Activated CD4-positive, alpha-beta memory T cell treated with anti-CD3 and anti-CD28 coated beads, Interleukin-2, amount 10 ng/mL, durations not matched to agents 7 days and 5 days (primary cell): ENCODE measurements around the gene KLF3. TPM values are rescaled to one million over a fixed set of nuclear protein-coding genes. Genes with fewer than 3 reads are reported as not detected.
A peak's percentile ranks its signal among the peaks of the same experiment; 100 is the strongest.
"Not testable (repeated sequence)": the region's sequence is repeated elsewhere in the genome, so short reads cannot be mapped to it uniquely, and the experiment has no call there.

ENCODE experiments used
- CTCF ChIA-PET: fragments of 350-600 bp; sonication (Branson Sonifier 250); formaldehyde crosslinking; loops from one replicate; lab custom pipeline; 2021; ENCODE audit warnings: antibody characterized with exemption, inconsistent platforms; lab: Charles Lee
- POLR2A ChIA-PET: fragments of 350-600 bp; sonication (Branson Sonifier 250); formaldehyde crosslinking; loops from one replicate; lab custom pipeline; 2021; ENCODE audit warnings: antibody characterized with exemption; lab: Charles Lee
- DNase-seq: peaks from one replicate; pipeline ENCODE4 v3.0.0-alpha.2; 2020
- H3K27ac Mint-ChIP-seq: one replicate; pipeline ENCODE4 v1.8.0; 2021; ENCODE audit warnings: mild to moderate bottlenecking, mixed read lengths
- H3K27me3 Mint-ChIP-seq: one replicate; pipeline ENCODE4 v1.8.0; 2021; ENCODE audit warnings: mixed read lengths
- H3K36me3 Mint-ChIP-seq: one replicate; pipeline ENCODE4 v1.8.0; 2021; ENCODE audit warnings: low read depth, mixed read lengths
- H3K4me1 Mint-ChIP-seq: one replicate; pipeline ENCODE4 v1.8.0; 2021; ENCODE audit warnings: mixed read lengths
- H3K4me3 Mint-ChIP-seq: one replicate; pipeline ENCODE4 v1.8.0; 2021; ENCODE audit warnings: mild to moderate bottlenecking, mixed read lengths
- H3K9me3 Mint-ChIP-seq: one replicate; pipeline ENCODE4 v1.8.0; 2021; ENCODE audit warnings: mixed read lengths
- total RNA-seq, 2 experiments: library from RNA; stranded (reverse); gene quantifications; one replicate each; pipeline ENCODE4 v1.2.3, GENCODE V29; 2021

KLF3 gene
- total RNA-seq, 2 experiments from 2014 or later, result 21.9 to 22.1 TPM

DNA sequence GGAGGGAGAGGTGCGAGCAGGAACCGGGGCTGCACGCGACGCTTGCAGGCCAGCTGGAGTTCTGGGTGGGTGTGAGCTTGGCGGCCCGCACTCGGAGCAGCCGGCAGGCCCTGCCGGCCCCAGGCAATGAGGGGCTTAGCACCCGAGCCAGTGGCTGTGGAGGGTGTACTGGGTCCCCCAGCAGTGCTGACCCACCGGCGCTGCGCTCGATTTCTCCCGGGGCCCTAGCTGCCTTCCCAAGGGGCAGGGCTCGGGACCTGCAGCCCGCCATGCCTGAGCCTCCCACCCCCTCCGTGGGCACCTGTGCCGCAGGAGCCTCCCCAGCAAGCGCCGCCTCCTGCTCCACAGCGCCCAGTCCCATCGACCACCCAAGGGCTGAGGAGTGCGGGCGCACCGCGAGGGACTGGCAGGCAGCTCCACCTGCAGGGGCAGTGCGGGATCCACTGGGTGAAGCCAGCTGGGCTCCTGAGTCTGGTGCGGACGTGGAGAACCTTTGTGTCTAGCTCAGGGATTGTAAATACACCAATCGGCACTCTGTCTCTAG, 37.0 kb upstream of the KLF3 start:
- H3K9me3 Mint-ChIP-seq, H3K27ac Mint-ChIP-seq, H3K4me3 Mint-ChIP-seq, H3K4me1 Mint-ChIP-seq, POLR2A ChIA-PET, H3K36me3 Mint-ChIP-seq, H3K27me3 Mint-ChIP-seq, DNase-seq, CTCF ChIA-PET: not testable (repeated sequence)

DNA sequence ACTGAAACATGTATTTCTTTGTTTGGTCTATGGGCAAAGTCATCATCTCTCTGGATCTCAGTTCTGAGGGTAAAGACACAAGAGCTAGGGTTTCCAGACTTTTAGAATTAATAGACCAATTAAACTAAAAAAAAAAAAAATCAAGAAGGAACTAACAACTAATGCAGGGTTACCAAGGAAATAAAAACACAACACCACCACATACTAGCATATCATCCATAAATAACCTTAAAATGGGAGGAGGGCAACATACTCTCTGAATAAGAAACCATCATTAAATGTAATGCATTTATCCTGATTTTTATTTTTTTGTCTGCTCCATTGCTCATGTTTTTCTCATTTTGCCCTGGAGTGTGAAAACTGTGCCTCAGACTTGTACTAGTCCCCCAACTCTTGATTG, 33.5 kb upstream of the KLF3 start:
- POLR2A ChIA-PET, result no interaction called here
- H3K36me3 Mint-ChIP-seq, result no peaks in the 10 kb centered on the region
- no peaks in the 10 kb centered on the region for H3K9me3 Mint-ChIP-seq
- H3K27ac Mint-ChIP-seq, result no peak overlapping the region
- no peaks in the 10 kb centered on the region for H3K27me3 Mint-ChIP-seq
- no peak overlapping the region for H3K4me3 Mint-ChIP-seq
- CTCF ChIA-PET, result interaction anchor here (0.9 kb wide), 1 partner anchor 94 kb away, joined by 3 read pairs; no protein-coding TSS in a partner anchor
- DNase-seq, result no peak
- no peaks in the 10 kb centered on the region for H3K4me1 Mint-ChIP-seq

DNA sequence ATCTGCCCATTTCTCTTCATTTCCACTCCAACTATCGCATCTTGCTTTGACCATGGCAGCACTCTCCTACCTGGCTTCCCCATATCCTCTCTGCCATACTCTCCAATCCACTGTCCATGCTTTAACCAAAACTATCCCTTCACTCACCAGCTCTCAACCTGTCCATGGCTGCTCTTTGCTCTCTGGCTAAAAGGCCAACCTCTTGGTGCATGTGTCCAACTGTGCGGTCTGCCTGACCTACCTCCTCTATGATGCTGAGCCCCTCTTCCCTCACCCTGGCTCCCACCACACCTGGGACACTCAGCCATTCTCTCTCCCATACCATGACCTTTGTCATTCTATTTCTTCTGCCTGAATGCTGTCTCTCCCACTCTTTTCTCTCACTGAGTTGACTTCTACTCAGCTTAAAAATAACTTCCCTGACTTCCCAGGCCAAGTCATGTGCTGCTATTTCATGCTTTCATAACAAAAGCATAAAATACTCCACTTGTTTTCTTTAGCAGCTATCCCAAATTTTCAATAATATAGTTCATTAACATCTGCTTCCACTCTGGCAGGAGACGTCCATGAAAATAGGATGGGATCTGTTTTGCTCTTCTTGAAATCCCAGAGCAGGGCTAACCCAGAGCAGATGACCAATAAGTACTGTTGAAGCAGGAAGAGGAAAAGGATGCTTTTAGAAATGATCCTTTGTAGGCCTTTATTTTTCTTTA, 29.8 kb upstream of the KLF3 start:
- Mint-ChIP-seq H3K27ac (no peak overlapping the region), H3K4me1 (no peaks in the 10 kb centered on the region), H3K4me3 (no peak overlapping the region), H3K27me3 (peaks cover 4% of the 10 kb centered on the region), H3K9me3 (no peaks in the 10 kb centered on the region), H3K36me3 (no peaks in the 10 kb centered on the region)
- CTCF ChIA-PET, result no interaction called here
- DNase-seq, result no peak
- POLR2A ChIA-PET, result no interaction called here

DNA sequence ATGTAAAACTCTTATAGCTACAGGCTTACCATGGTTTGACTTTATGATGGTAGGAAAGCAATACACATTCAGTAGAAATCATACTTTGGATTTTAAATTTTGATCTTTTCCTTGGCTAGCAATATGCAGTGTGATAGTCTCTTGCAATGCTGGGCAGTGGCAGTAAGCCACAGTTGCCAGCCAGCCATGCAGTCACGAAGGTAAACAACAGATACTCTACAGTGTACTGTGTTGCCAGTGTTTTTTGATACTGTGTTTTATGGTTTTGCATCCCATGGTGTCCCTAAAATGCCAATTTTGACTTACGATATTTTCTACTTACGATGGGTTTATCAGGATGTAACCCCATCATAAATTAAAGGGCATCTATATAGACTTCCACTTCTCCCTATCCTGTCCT, 24.8 kb upstream of the KLF3 start:
- H3K27ac Mint-ChIP-seq, result no peak overlapping the region
- POLR2A ChIA-PET, result no interaction called here
- CTCF ChIA-PET, result no interaction called here
- no peaks in the 10 kb centered on the region for H3K36me3 Mint-ChIP-seq
- peaks cover 18% of the 10 kb centered on the region for H3K27me3 Mint-ChIP-seq
- no peaks in the 10 kb centered on the region for H3K4me1 Mint-ChIP-seq
- no peak for DNase-seq
- H3K9me3 Mint-ChIP-seq, result no peaks in the 10 kb centered on the region
- no peak overlapping the region for H3K4me3 Mint-ChIP-seq

DNA sequence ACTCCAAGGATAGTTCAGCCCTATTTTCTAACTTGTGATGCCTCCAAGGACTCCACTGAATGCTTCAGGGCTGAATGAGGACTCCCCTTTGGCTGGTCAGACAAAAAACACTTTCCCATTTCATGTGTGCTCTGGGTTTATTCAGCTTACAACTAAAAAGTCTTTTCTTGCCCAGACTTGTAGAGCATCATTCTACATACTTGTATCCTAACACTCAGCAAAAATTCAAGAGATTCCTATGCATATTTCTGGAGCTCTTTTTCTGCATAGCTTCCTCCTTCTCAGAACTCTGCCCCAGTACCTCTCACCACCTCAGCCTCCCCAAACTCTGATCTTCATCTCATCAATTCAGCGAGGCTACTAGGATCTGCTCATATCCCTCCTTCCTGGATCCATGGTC, 22.2 kb upstream of the KLF3 start:
- no peak for DNase-seq
- CTCF ChIA-PET, result interaction anchor here (0.8 kb wide), 1 partner anchor 322 kb away, joined by 3 read pairs; no protein-coding TSS in a partner anchor
- Mint-ChIP-seq H3K27ac (no peak overlapping the region), H3K36me3 (no peaks in the 10 kb centered on the region), H3K4me3 (no peak overlapping the region), H3K9me3 (no peaks in the 10 kb centered on the region), H3K4me1 (no peaks in the 10 kb centered on the region), H3K27me3 (peaks cover 23% of the 10 kb centered on the region)
- POLR2A ChIA-PET, result interaction anchor here (1.0 kb wide), 1 partner anchor 12 kb away, joined by 4 read pairs; no protein-coding TSS in a partner anchor

DNA sequence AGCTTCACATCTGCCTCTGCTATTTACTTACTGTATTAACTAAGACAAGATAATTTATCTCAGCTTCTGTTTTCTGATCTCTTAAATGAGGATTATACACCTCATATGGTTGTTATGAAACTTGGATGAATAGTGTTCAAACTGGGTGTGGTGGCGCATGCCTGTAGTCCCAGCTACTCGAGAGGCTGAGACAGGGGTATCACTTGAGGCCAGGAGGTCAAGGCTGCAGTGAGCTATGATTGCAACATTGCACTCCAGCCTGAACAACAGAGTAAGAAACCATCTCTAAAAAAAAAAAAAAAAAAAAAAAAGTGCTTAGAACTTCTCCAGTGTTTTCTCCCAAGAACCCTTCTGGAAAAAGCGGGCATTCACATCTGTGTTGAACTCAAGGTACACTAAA, 19.8 kb upstream of the KLF3 start:
- Mint-ChIP-seq H3K36me3 (peaks cover 2% of the 10 kb centered on the region), H3K4me1 (peaks cover 5% of the 10 kb centered on the region), H3K4me3 (no peak overlapping the region), H3K9me3 (no peaks in the 10 kb centered on the region), H3K27ac (no peak overlapping the region), H3K27me3 (peaks cover 23% of the 10 kb centered on the region)
- ChIA-PET POLR2A (no interaction called here), CTCF (interaction anchor here (0.5 to 2.2 kb wide), 4 partner anchors 31 to 640 kb away, joined by 3 to 6 read pairs (median 3); no protein-coding TSS in a partner anchor)
- no peak for DNase-seq

DNA sequence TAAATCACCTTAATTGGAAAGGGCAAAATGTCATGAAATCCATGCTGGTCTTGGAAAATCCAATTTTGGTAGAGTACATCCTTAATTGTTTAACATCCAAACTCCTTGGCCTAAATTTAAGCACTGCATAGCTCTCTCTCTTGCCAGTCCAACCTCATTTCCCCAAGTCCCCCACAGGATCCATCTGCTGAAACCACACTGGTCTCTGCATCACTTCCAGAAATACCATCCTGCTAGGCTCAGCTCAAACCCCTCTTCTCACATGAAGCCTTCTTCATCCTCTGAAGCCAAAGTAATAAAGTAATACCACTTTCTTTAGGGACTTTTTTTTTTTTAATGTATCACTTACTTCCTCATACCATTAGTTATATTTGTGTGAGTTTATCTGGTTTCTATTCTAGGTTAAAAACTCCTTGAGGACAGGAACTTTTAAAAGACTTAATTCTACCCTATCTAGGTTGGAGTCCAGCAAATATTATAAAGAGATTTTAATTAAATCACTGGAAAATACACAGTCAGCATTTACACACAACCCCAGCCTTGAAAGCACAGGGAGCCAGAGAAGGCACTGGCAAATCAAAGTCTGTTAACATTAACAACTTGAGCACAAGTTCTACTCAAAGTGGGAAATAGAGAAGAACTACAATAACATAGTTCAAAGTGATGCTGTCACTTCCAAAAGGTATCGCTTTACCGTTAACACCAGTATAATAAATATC, 16.7 kb upstream of the KLF3 start:
- H3K9me3 Mint-ChIP-seq, result no peaks in the 10 kb centered on the region
- H3K27me3 Mint-ChIP-seq, result peaks cover 15% of the 10 kb centered on the region
- peaks cover 2% of the 10 kb centered on the region for H3K36me3 Mint-ChIP-seq
- CTCF ChIA-PET, result no interaction called here
- H3K4me3 Mint-ChIP-seq, result no peak overlapping the region
- peaks cover 7% of the 10 kb centered on the region for H3K4me1 Mint-ChIP-seq
- POLR2A ChIA-PET, result no interaction called here
- DNase-seq, result no peak
- no peak overlapping the region for H3K27ac Mint-ChIP-seq

DNA sequence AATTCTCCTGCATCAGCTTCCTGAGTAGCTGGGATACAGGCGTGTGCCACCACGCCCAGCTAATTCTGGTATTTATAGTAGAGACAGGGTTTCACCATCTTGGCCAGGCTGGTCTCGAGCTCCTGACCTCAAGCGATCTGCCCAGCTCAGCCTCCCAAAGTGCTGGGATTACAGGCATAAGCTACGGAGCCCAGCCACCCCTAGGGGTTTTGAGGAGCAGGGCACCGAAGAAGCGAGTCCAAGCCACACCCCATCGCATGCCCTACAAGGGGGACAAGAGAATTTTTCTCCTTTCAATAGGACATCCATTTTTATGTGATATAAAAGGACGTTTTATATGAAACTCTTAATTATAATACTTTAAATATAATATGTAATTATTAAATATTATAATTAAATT, 13.9 kb upstream of the KLF3 start:
- Mint-ChIP-seq H3K9me3 (no peaks in the 10 kb centered on the region), H3K27me3 (peaks cover 10% of the 10 kb centered on the region), H3K27ac (no peak overlapping the region), H3K4me3 (no peak overlapping the region), H3K36me3 (peaks cover 2% of the 10 kb centered on the region), H3K4me1 (peaks cover 28% of the 10 kb centered on the region)
- CTCF ChIA-PET, result interaction anchor here (1.4 kb wide), 1 partner anchor 581 kb away, joined by 3 read pairs; no protein-coding TSS in a partner anchor
- POLR2A ChIA-PET, result no interaction called here
- DNase-seq, result no peak

DNA sequence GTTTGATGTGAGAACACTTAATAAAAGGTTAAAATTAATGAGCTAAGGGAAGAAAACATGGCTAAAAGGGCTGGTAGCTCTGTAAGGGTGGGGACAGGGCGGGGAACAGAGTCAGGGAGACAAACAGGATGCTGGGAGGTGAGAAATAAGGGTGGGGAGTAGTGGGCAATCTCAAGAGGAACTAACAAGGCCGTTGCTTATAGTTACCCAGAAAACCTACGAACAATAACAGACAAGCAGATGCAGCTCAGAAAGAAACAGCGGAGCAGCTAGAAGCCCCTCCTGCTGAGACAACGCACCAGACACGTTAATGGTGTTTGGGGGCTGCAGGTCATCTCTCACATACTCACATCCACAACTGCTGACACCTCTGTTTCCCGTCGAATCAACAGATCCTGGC, 9.7 kb upstream of the KLF3 start:
- Mint-ChIP-seq H3K4me3 (peak overlapping the region; percentile 43), H3K4me1 (peaks cover 40% of the 10 kb centered on the region), H3K27me3 (peaks cover 21% of the 10 kb centered on the region), H3K36me3 (peaks cover 3% of the 10 kb centered on the region), H3K27ac (peak overlapping the region; percentile 70), H3K9me3 (no peaks in the 10 kb centered on the region)
- ChIA-PET POLR2A (interaction anchor here (0.8 to 2.1 kb wide), 8 partner anchors 9 to 344 kb away, joined by 3 to 21 read pairs (median 4); no protein-coding TSS in a partner anchor), CTCF (interaction anchor here (0.5 to 1.6 kb wide), 5 partner anchors 9 to 475 kb away, joined by 3 to 6 read pairs (median 5); no protein-coding TSS in a partner anchor)
- no peak for DNase-seq

DNA sequence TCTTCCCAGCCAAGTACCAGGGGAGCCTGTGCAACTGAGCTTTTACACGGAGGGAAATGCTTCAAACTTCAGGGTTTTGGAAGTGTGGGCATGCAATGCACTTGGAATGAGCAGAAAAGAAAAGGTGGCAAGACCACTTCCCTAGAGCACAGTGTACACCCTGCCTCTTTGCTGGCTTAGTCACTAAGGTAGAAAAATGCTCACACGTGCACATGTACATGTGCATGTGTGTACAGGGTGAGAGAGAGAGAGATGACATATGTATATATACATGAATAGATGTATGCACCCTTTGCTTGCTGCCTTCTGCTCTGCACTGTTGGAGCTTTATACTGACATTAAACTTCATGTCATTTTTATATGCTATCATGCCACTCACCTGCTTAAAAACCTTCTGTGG, 7.9 kb upstream of the KLF3 start:
- CTCF ChIA-PET, result no interaction called here
- POLR2A ChIA-PET, result interaction anchor here (0.7 to 1.4 kb wide), 2 partner anchors 19 to 134 kb away, joined by 3 to 4 read pairs; no protein-coding TSS in a partner anchor

DNA sequence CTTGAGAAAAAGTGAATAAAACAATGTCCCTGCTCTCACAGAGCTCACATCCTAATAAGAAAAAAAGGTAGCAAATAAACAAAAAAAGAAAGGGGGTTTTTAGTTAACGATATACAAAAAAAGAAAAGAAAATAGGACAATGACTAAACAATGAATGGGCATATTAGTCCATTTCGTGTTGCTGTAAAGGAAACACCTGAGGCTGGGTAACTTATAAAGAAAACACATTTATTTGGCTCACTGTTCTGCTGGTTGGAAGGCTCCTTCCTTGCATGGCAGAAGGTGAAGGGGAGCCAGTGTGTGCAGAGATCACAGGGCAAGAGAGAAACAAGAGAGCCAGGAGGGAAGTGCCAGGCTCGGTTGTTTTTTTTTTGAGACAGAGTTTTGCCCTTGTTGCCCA, 4.7 kb upstream of the KLF3 start:
- Mint-ChIP-seq H3K27me3 (peaks cover 31% of the 10 kb centered on the region), H3K4me3 (no peak overlapping the region), H3K27ac (no peak overlapping the region), H3K4me1 (peaks cover 37% of the 10 kb centered on the region), H3K9me3 (no peaks in the 10 kb centered on the region), H3K36me3 (peaks cover 7% of the 10 kb centered on the region)
- no peak for DNase-seq
- ChIA-PET POLR2A (interaction anchor here (1.1 kb wide), 1 partner anchor 130 kb away, joined by 3 read pairs; no protein-coding TSS in a partner anchor), CTCF (interaction anchor here (0.8 to 0.9 kb wide), 2 partner anchors 16 to 480 kb away, joined by 3 to 4 read pairs; no protein-coding TSS in a partner anchor)

More for the DNA sequence above, 7.9 kb upstream of the KLF3 start:
- no peak overlapping the region for H3K4me3 Mint-ChIP-seq
- H3K9me3 Mint-ChIP-seq, result no peaks in the 10 kb centered on the region
- DNase-seq, result no peak
- no peak overlapping the region for H3K27ac Mint-ChIP-seq
- peaks cover 26% of the 10 kb centered on the region for H3K27me3 Mint-ChIP-seq
- H3K4me1 Mint-ChIP-seq, result peaks cover 40% of the 10 kb centered on the region
- peaks cover 3% of the 10 kb centered on the region for H3K36me3 Mint-ChIP-seq

DNA sequence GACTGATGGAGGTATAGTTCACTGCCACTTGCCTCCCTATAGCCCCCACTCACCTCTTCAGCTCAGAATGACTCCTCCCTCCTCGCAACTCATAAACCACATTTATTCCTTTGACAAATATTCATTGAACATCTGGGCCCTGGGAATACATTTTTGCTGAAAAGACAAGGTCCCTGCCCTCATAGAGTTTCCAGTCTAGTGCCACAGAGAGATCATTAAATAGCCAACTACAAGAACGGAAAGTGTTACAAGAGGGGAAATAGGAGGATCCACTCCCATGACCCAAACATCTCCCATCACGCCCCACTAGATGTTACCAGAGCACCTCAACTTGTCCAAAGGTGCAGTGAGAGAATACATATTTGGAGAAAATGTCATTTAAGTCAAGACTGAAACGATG, 3.2 kb upstream of the KLF3 start:
- CTCF ChIA-PET, result interaction anchor here (0.6 to 1.5 kb wide), 3 partner anchors 35 to 340 kb away, joined by 3 to 6 read pairs (median 5); no protein-coding TSS in a partner anchor
- H3K27ac Mint-ChIP-seq, result no peak overlapping the region
- no peak overlapping the region for H3K4me3 Mint-ChIP-seq
- no peaks in the 10 kb centered on the region for H3K9me3 Mint-ChIP-seq
- peaks cover 34% of the 10 kb centered on the region for H3K4me1 Mint-ChIP-seq
- H3K27me3 Mint-ChIP-seq, result peaks cover 38% of the 10 kb centered on the region
- POLR2A ChIA-PET, result no interaction called here
- DNase-seq, result no peak
- H3K36me3 Mint-ChIP-seq, result peaks cover 14% of the 10 kb centered on the region

DNA sequence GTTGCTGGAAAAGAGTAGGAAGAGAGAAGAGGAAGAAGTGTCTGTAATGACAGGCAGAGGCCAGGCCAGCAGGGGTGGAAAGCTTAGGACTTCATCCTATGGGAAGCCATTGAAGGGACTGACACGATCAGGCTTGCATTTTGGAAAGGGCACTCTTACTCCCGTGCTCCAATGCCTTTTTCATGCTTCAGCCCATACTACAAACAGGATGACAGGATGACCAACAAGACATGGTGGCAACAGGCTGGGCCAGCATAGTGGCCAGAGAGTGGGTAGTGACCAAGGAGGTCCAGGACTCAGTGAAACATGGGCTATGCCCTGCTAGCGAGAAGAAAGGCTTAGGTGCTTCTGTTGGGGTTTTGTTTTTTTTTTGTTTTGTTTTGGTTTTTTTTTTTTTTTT, 2.6 kb upstream of the KLF3 start:
- H3K27ac Mint-ChIP-seq, result no peak overlapping the region
- H3K4me3 Mint-ChIP-seq, result no peak overlapping the region
- CTCF ChIA-PET, result interaction anchor here (0.6 to 1.5 kb wide), 3 partner anchors 36 to 341 kb away, joined by 3 to 6 read pairs (median 3); no protein-coding TSS in a partner anchor
- peaks cover 34% of the 10 kb centered on the region for H3K4me1 Mint-ChIP-seq
- POLR2A ChIA-PET, result no interaction called here
- H3K27me3 Mint-ChIP-seq, result peaks cover 37% of the 10 kb centered on the region
- DNase-seq, result no peak
- no peaks in the 10 kb centered on the region for H3K9me3 Mint-ChIP-seq
- H3K36me3 Mint-ChIP-seq, result peaks cover 16% of the 10 kb centered on the region
